SIG-M5 (cell line): ENCODE data around the gene CBFA2T2.
"Not testable (repeated sequence)": the region's sequence is repeated elsewhere in the genome, so short reads cannot be mapped to it uniquely, and the experiment has no call there.

Source experiments
- DNase-seq: peaks from one replicate; lab custom pipeline; 2025; lab: John Stamatoyannopoulos, UW

Gene CBFA2T2

GRCh38 chr20:33490023-33490933 is at the start of gene CBFA2T2:
Gene CBFA2T2 (plus strand): TSS chr20:33490096. CDS start chr20:33490268, 172 bp downstream.
- DNase-seq, result no peak

- DNase-seq, result not testable (repeated sequence)
These were observed 49.3 kb upstream of the CBFA2T2 start for GRCh38 chr20:33440562-33440961.

- no peak for DNase-seq
These were observed 48.5 kb upstream of the CBFA2T2 start for GRCh38 chr20:33441142-33441955.

- DNase-seq, result no peak
These were observed 47.5 kb upstream of the CBFA2T2 start for GRCh38 chr20:33442136-33443005.

GRCh38 chr20:33443006-33443511 is 46.8 kb upstream of the CBFA2T2 start:
- DNase-seq, result no peak

- no peak for DNase-seq
These were observed 46.2 kb upstream of the CBFA2T2 start, which contains the start of gene SNTA1 for GRCh38 chr20:33443512-33444239. Gene SNTA1 (minus strand): TSS chr20:33443763. CDS start chr20:33443620, 143 bp downstream.

- DNase-seq, result no peak
These were observed 44.9 kb upstream of the CBFA2T2 start for GRCh38 chr20:33444797-33445560.

- no peak for DNase-seq
These were observed 43.8 kb upstream of the CBFA2T2 start for GRCh38 chr20:33445881-33446625.

GRCh38 chr20:33450867-33451266 is 39.0 kb upstream of the CBFA2T2 start:
- no peak for DNase-seq

- not testable (repeated sequence) for DNase-seq
These were observed 32.8 kb upstream of the CBFA2T2 start for GRCh38 chr20:33456916-33457642.

- DNase-seq, result no peak
These were observed 30.3 kb upstream of the CBFA2T2 start for GRCh38 chr20:33459599-33459998.

GRCh38 chr20:33460711-33461110 is 29.2 kb upstream of the CBFA2T2 start:
- no peak for DNase-seq

GRCh38 chr20:33463332-33464101 is 26.4 kb upstream of the CBFA2T2 start:
- DNase-seq, result no peak

GRCh38 chr20:33464759-33465158 is 25.1 kb upstream of the CBFA2T2 start:
- not testable (repeated sequence) for DNase-seq

- no peak for DNase-seq
These were observed 24.2 kb upstream of the CBFA2T2 start for GRCh38 chr20:33465481-33466302.

GRCh38 chr20:33466303-33466646 is 23.6 kb upstream of the CBFA2T2 start:
- DNase-seq, result no peak

GRCh38 chr20:33470457-33470856 is 19.4 kb upstream of the CBFA2T2 start:
- no peak for DNase-seq
